GM10266 (cell line): Measurements from ENCODE around the gene DCDC1.

Experiments used
- DNase-seq: peaks from one replicate; pipeline ENCODE4 v3.0.0; 2012; ENCODE audit errors: extremely low spot score
- TF ChIP-seq, protein P1 (sequence below): IDR thresholded peaks from 2 replicates; pipeline ENCODE4 v1.5.1; 2012; ENCODE audit warnings: mild to moderate bottlenecking, low read depth; ENCODE audit not compliant: control insufficient read depth, insufficient read depth; ENCODE audit errors: missing control alignments

The DCDC1 gene

GRCh38 chr11:30821438-30821965 is 548.0 kb downstream of the DCDC1 start:
- no peak for DNase-seq
- TF ChIP-seq, protein P1, sequence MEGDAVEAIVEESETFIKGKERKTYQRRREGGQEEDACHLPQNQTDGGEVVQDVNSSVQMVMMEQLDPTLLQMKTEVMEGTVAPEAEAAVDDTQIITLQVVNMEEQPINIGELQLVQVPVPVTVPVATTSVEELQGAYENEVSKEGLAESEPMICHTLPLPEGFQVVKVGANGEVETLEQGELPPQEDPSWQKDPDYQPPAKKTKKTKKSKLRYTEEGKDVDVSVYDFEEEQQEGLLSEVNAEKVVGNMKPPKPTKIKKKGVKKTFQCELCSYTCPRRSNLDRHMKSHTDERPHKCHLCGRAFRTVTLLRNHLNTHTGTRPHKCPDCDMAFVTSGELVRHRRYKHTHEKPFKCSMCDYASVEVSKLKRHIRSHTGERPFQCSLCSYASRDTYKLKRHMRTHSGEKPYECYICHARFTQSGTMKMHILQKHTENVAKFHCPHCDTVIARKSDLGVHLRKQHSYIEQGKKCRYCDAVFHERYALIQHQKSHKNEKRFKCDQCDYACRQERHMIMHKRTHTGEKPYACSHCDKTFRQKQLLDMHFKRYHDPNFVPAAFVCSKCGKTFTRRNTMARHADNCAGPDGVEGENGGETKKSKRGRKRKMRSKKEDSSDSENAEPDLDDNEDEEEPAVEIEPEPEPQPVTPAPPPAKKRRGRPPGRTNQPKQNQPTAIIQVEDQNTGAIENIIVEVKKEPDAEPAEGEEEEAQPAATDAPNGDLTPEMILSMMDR, result no peak

- TF ChIP-seq, protein P1, result no peak
- no peak for DNase-seq
These were observed 550.8 kb downstream of the DCDC1 start for GRCh38 chr11:30818721-30819120.

GRCh38 chr11:30816959-30817880 is 552.3 kb downstream of the DCDC1 start:
- no peak for DNase-seq

DNA sequence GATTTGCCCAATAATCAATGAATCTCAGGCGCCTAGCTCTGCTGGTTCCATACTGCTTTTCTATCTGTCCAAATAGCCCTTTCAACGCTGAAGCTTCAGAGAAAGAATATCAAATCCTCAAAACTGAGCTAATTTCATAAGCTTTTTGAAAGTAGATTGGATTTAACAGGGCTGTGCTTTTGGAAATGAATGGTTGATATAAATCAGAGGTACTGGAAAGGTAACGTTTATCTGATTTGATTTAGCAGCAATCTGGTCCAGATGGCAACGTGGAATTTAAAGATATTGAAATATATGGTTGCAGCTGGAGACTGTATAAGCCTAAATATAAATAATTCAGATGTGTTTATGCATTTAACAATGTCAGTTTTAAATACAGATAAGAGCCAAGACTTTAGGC is 553.9 kb downstream of the DCDC1 start:
- TF ChIP-seq, protein P1, result no peak
- DNase-seq, result no peak

More at GRCh38 chr11:30816959-30817880, 552.3 kb downstream of the DCDC1 start:
- TF ChIP-seq, protein P1, result no peak

- TF ChIP-seq, protein P1, result no peak
- DNase-seq, result no peak
These were observed 554.8 kb downstream of the DCDC1 start for GRCh38 chr11:30814737-30815136.
